Measurements from ENCODE around the gene CCDC149.

Gene CCDC149

GRCh38 chr4:24863799-24864198 lies 49.0 kb downstream of the CCDC149 start:
- no peaks in the 10 kb centered on the region for H3K27me3 ChIP-seq (ENCODE audit: insufficient read depth, poor library complexity, severe bottlenecking)
- no peak overlapping the region for H3K27ac ChIP-seq (replicated peaks)
- no peak for DNase-seq (ENCODE audit: low read depth in 1 of 2, low spot score in 1 of 2)
- no peak for TF ChIP-seq POLR2AphosphoS5 (IDR thresholded peaks at IDR 0.05; ENCODE audit: low read depth)
- TF ChIP-seq, protein P1, sequence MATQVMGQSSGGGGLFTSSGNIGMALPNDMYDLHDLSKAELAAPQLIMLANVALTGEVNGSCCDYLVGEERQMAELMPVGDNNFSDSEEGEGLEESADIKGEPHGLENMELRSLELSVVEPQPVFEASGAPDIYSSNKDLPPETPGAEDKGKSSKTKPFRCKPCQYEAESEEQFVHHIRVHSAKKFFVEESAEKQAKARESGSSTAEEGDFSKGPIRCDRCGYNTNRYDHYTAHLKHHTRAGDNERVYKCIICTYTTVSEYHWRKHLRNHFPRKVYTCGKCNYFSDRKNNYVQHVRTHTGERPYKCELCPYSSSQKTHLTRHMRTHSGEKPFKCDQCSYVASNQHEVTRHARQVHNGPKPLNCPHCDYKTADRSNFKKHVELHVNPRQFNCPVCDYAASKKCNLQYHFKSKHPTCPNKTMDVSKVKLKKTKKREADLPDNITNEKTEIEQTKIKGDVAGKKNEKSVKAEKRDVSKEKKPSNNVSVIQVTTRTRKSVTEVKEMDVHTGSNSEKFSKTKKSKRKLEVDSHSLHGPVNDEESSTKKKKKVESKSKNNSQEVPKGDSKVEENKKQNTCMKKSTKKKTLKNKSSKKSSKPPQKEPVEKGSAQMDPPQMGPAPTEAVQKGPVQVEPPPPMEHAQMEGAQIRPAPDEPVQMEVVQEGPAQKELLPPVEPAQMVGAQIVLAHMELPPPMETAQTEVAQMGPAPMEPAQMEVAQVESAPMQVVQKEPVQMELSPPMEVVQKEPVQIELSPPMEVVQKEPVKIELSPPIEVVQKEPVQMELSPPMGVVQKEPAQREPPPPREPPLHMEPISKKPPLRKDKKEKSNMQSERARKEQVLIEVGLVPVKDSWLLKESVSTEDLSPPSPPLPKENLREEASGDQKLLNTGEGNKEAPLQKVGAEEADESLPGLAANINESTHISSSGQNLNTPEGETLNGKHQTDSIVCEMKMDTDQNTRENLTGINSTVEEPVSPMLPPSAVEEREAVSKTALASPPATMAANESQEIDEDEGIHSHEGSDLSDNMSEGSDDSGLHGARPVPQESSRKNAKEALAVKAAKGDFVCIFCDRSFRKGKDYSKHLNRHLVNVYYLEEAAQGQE (IDR thresholded peaks at IDR 0.05; ENCODE audit: insufficient replicate concordance, low read depth) = no peak
- no peak for TF ChIP-seq SPI1 (IDR thresholded peaks at IDR 0.05; ENCODE audit: borderline replicate concordance, low read depth)
- no peak for TF ChIP-seq CTCF (IDR thresholded peaks at IDR 0.05; ENCODE audit: insufficient read depth, low read length)
- H3K4me3 ChIP-seq (replicated peaks; ENCODE audit: insufficient read depth, low read length) = no peak overlapping the region

- TF ChIP-seq, protein P1 (IDR thresholded peaks at IDR 0.05; ENCODE audit: insufficient replicate concordance, low read depth) = no peak
- Histone ChIP-seq H3K27me3 (ENCODE audit: insufficient read depth, poor library complexity, severe bottlenecking) (no peaks in the 10 kb centered on the region), H3K4me3 (replicated peaks; ENCODE audit: insufficient read depth, low read length) (no peak overlapping the region), H3K27ac (replicated peaks) (no peak overlapping the region)
- DNase-seq (ENCODE audit: low read depth in 1 of 2, low spot score in 1 of 2) = no peak
Measured at GRCh38 chr4:24862073-24862751, 50.6 kb downstream of the CCDC149 start.

DNA sequence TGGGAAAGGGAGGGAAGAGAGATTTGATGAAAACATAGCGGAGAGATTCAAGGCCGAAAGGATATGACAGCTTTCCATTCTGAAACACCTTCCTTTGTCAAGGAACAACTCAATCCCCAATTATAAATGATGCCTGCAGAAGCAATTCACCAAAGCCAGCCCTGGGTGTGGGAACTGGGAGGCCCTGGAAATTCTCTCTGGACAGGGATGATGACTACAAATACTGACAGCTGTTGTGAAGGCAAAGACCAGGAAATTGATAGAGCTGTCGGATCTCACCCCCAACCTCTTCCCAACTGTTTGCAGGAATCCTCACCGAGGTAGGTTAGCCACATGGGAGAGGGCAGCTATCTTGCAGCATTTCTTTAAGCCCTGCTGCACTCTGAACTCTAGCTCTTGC lies 54.3 kb downstream of the CCDC149 start:
- Histone ChIP-seq H3K27me3 (ENCODE audit: insufficient read depth, poor library complexity, severe bottlenecking) (no peaks in the 10 kb centered on the region), H3K4me3 (replicated peaks; ENCODE audit: insufficient read depth, low read length) (no peak overlapping the region), H3K27ac (replicated peaks) (no peak overlapping the region)
- DNase-seq (ENCODE audit: low read depth in 1 of 2, low spot score in 1 of 2) = no peak
- TF ChIP-seq SPI1 (IDR thresholded peaks at IDR 0.05; ENCODE audit: borderline replicate concordance, low read depth) (no peak), CTCF (IDR thresholded peaks at IDR 0.05; ENCODE audit: insufficient read depth, low read length) (no peak), POLR2AphosphoS5 (IDR thresholded peaks at IDR 0.05; ENCODE audit: low read depth) (no peak), GABPA (IDR thresholded peaks at IDR 0.05; ENCODE audit: low read depth) (no peak)
- TF ChIP-seq, protein P1 (IDR thresholded peaks at IDR 0.05; ENCODE audit: insufficient replicate concordance, low read depth) = no peak
